GM12878 (cell line): ENCODE measurements around the gene DCDC2C. TPM values are rescaled to one million over a fixed set of nuclear protein-coding genes. Genes with fewer than 3 reads are reported as not detected.

Source experiments
- ATAC-seq: fragments of 200-7000 bp; cut with Tn5 transposase; 3 replicates; pipeline ENCODE4 v1.9.1; 2020; ENCODE audit warnings: mild to moderate bottlenecking, moderate library complexity
- BruUV-seq: library from RNA; stranded (reverse); fragments of 400-500 nt; replicated peaks from 2 replicates; lab custom pipeline; 2021; lab: Mats Ljungman, UMichigan
- CTCF ChIA-PET: fragments of 300-600 bp; sonication (Branson Sonifier 250); formaldehyde crosslinking; extraction: SDS; loops from one replicate; lab custom pipeline; 2021; ENCODE audit warnings: inconsistent platforms; lab: Yijun Ruan, JAX
- POLR2A ChIA-PET: fragments of 350-600 bp; formaldehyde crosslinking; extraction: SDS; loops from one replicate; lab custom pipeline; 2021; ENCODE audit warnings: inconsistent platforms; lab: Charles Lee
- RAD21 ChIA-PET: fragments of 300-600 bp; sonication (Branson Sonifier 250); formaldehyde crosslinking; loops from one replicate; lab custom pipeline; 2023; ENCODE audit warnings: antibody characterized with exemption; ENCODE audit not compliant: unreplicated experiment; lab: Charles Lee
- SMC1A ChIA-PET: fragments of 300-600 bp; sonication (Branson Sonifier 250); formaldehyde crosslinking; loops from one replicate; lab custom pipeline; 2023; ENCODE audit not compliant: unreplicated experiment, uncharacterized antibody; lab: Charles Lee
- DNase-seq: peaks from one replicate; pipeline ENCODE4 v3.0.0-alpha.2; 2011; ENCODE audit warnings: low read depth, low spot score
- FAIRE-seq: peaks from 3 replicates; lab custom pipeline; 2011; peaks lifted over from hg19 to GRCh38; lab: Jason Lieb, UNC
- H2AFZ ChIP-seq: 2 replicates; pipeline ENCODE4 v1.6.0; 2011; ENCODE audit warnings: low read depth, low read length, control low read depth; ENCODE audit not compliant: control insufficient read depth
- H3K27ac ChIP-seq: 2 replicates; pipeline ENCODE4 v1.5.1; 2011; ENCODE audit warnings: control low read depth; ENCODE audit not compliant: control insufficient read depth, insufficient read depth
- H3K27me3 ChIP-seq, 2 experiments: replicated peaks in 1 of 2; 2 replicates each; pipeline versions ENCODE4 v1.6.0 to v1.6.1; 2011; ENCODE audit warnings: low read length in 1 of 2; ENCODE audit not compliant: control insufficient read depth in 2 of 2, insufficient read depth in 2 of 2
- H3K36me3 ChIP-seq, 2 experiments: 2 replicates each; pipeline ENCODE4 v1.5.1; 2011; ENCODE audit warnings: low read length in 1 of 2; ENCODE audit not compliant: control insufficient read depth in 2 of 2, insufficient read depth in 2 of 2
- H3K4me1 ChIP-seq: 2 replicates; pipeline ENCODE4 v1.6.1; 2011; ENCODE audit warnings: mild to moderate bottlenecking, low read length, moderate library complexity, mixed read lengths; ENCODE audit not compliant: control insufficient read depth, insufficient read depth
- H3K4me2 ChIP-seq: 2 replicates; pipeline ENCODE4 v1.6.0; 2011; ENCODE audit warnings: control low read depth; ENCODE audit not compliant: control insufficient read depth, insufficient read depth
- H3K4me3 ChIP-seq: fragments of 200-600 bp; sonication (generic); 2 replicates; pipeline ENCODE4 v1.5.1; 2016
- H3K79me2 ChIP-seq: 2 replicates; pipeline ENCODE4 v1.6.0; 2011; ENCODE audit warnings: low read length; ENCODE audit not compliant: control insufficient read depth, insufficient read depth
- H3K9ac ChIP-seq: 2 replicates; pipeline ENCODE4 v1.8.0; 2011; ENCODE audit warnings: low read length, control low read depth, mixed read lengths; ENCODE audit not compliant: control insufficient read depth, insufficient read depth
- H3K9me3 ChIP-seq: replicated peaks from 3 replicates; pipeline ENCODE4 v1.5.1; 2011; ENCODE audit warnings: mild to moderate bottlenecking, low read length; ENCODE audit not compliant: control insufficient read depth, insufficient read depth
- H4K20me1 ChIP-seq: 2 replicates; pipeline ENCODE4 v1.6.0; 2011; ENCODE audit not compliant: control insufficient read depth, insufficient read depth
- BCL11A ChIP-seq: IDR thresholded peaks from 2 replicates; pipeline ENCODE4 v1.6.1; 2011; ENCODE audit warnings: low read depth, low read length
- BRCA1 ChIP-seq: IDR thresholded peaks from 2 replicates; pipeline ENCODE4 v1.6.1; 2011; ENCODE audit warnings: low read depth, low read length, improper control_type of control experiment
- CREB1 ChIP-seq: IDR thresholded peaks from 2 replicates; pipeline ENCODE4 v1.6.1; 2012; ENCODE audit warnings: low read depth, mild to moderate bottlenecking, inconsistent platforms
- EGR1 ChIP-seq, 2 experiments: IDR thresholded peaks; 1 replicate in 1 of 2; 2 replicates in 1 of 2; pipeline ENCODE4 v1.6.1; 2011 to 2012; ENCODE audit warnings: low read depth in 2 of 2, low read length in 2 of 2, borderline replicate concordance in 1 of 2, mild to moderate bottlenecking in 1 of 2, moderate library complexity in 1 of 2
- ESRRA ChIP-seq: IDR thresholded peaks from 2 replicates; pipeline ENCODE4 v1.6.1; 2012; ENCODE audit warnings: mild to moderate bottlenecking, low read length, improper control_type of control experiment
- IRF4 ChIP-seq: IDR thresholded peaks from 2 replicates; pipeline ENCODE4 v1.6.1; 2011; ENCODE audit warnings: low read depth, low read length
- NFYA ChIP-seq: IDR thresholded peaks from 2 replicates; pipeline ENCODE4 v1.6.1; 2011; ENCODE audit warnings: low read depth, mild to moderate bottlenecking, low read length, improper control_type of control experiment, borderline replicate concordance
- NRF1 ChIP-seq: conservative IDR thresholded peaks from 2 replicates; pipeline ENCODE4 v1.6.1; 2011; ENCODE audit warnings: mild to moderate bottlenecking, low read depth, low read length, improper control_type of control experiment
- PAX5 ChIP-seq: IDR thresholded peaks from 2 replicates; pipeline ENCODE4 v1.6.1; 2011; ENCODE audit warnings: low read depth, low read length, borderline replicate concordance
- PML ChIP-seq: IDR thresholded peaks from 2 replicates; pipeline ENCODE4 v1.6.1; 2012; ENCODE audit warnings: low read length, inconsistent platforms
- POLR2AphosphoS2 ChIP-seq: IDR thresholded peaks from 2 replicates; pipeline ENCODE4 v1.6.1; 2011; ENCODE audit warnings: low read depth, mild to moderate bottlenecking, low read length, improper control_type of control experiment, moderate library complexity
- SPI1 ChIP-seq: IDR thresholded peaks from 2 replicates; pipeline ENCODE4 v1.6.1; 2011; ENCODE audit warnings: low read depth, mild to moderate bottlenecking, low read length, moderate library complexity, borderline replicate concordance; ENCODE audit not compliant: insufficient read depth
- STAT1 ChIP-seq: fragments of 450-650 bp; conservative IDR thresholded peaks from 2 replicates; pipeline ENCODE4 v1.6.1; 2014; ENCODE audit warnings: antibody characterized with exemption, mild to moderate bottlenecking
- TARDBP ChIP-seq: IDR thresholded peaks from 2 replicates; pipeline ENCODE4 v1.6.1; 2016; ENCODE audit warnings: borderline replicate concordance
- YY1 ChIP-seq: IDR thresholded peaks from 2 replicates; pipeline ENCODE4 v1.6.1; 2011; ENCODE audit warnings: low read depth, mild to moderate bottlenecking, low read length
- WGBS: methylation state at CpG from one replicate; pipeline ENCODE4 v1.1.6; 2016; ENCODE audit warnings: low lambda C conversion rate; ENCODE audit not compliant: insufficient replicate concordance, insufficient coverage; ENCODE audit errors: missing lambda C conversion rate; 5-methylcytosine and 5-hydroxymethylcytosine counted together
- in situ Hi-C: fragments of 300-500 bp; cut with MboI; formaldehyde crosslinking; loops from 9 replicates; pipeline ENCODE4 v1.14.3; 2018; ENCODE audit warnings: mixed read lengths
- intact Hi-C: fragments of 100-400 bp; cut with micrococcal nuclease; formaldehyde crosslinking; loops from one replicate; pipeline ENCODE4 v1.14.2; 2022; ENCODE audit not compliant: unreplicated experiment
- polyA plus RNA-seq, 11 experiments: library from polyadenylated mRNA; depleted of rRNA in 4 of 11; unstranded in 6 of 11; stranded (reverse) in 5 of 11; fragments of >200 nt; fragmentation: Nextera tagmentation in 4 of 11; fragmentation: Illumina TruSeq in 1 of 11; extraction: Ambion mirVana in 4 of 11; extraction: Trizol in 1 of 11; gene quantifications; 1 replicate in 1 of 11; 2 replicates in 10 of 11; pipeline versions ENCODE4 v1.2.1 to v1.2.3, GENCODE V29; 2011 to 2016; ENCODE audit warnings: inconsistent platforms in 2 of 11, missing spikeins in 2 of 11, low read depth in 1 of 11
- total RNA-seq, 4 experiments: library from RNA; depleted of rRNA in 3 of 4; stranded (reverse); fragments of >200 nt in 3 of 4; fragmentation: Illumina TruSeq in 1 of 4; extraction: Trizol in 1 of 4; gene quantifications; 2 replicates each; pipeline versions ENCODE4 v1.2.1 to v1.2.3, GENCODE V29; 2013 to 2021

The DCDC2C gene
- total and polyA plus RNA-seq, 10 of the 15 experiments (the other 5 are each of a cell fraction or from before 2014, with no cell fraction given), result not detected

- no peak for TF ChIP-seq NFYA
- no peak for TF ChIP-seq YY1
- TF ChIP-seq BRCA1, result no peak
- no peak for TF ChIP-seq EGR1 (IDR thresholded peaks at IDR 0.05; ENCODE audit: borderline replicate concordance in 1 of 2, low read depth in 2 of 2, low read length in 2 of 2)
Observed at GRCh38 chr2:3703236-3703756, at the start of gene DCDC2C (continued).

- SMC1A ChIA-PET, result interaction anchor here (1.5 to 4.2 kb wide), 2 partner anchors 134 to 231 kb away, joined by 3 to 19 read pairs; partner anchors contain the start of gene ADI1
- in situ Hi-C loops, result loop anchor here (5.0 kb wide), 1 partner anchor 97 kb away; the partner anchor contains the start of gene RNASEH1
- intact Hi-C loops, result loop anchor here (5.0 to 10.0 kb wide), 2 partner anchors 352 to 429 kb away; no protein-coding TSS in a partner anchor
- 90% methylated on average over 10 of the region's 10 CpGs for WGBS
- Histone ChIP-seq H3K27me3 (no peaks in the 10 kb centered on the region), H3K4me1 (peaks cover 15% of the 10 kb centered on the region), H3K4me3 (no peak overlapping the region), H3K79me2 (no peaks in the 10 kb centered on the region), H3K9me3 (no peaks in the 10 kb centered on the region; the same call in 2 of the 3 replicates), H3K4me2 (no peak overlapping the region), H4K20me1 (no peaks in the 10 kb centered on the region), H3K9ac (no peak overlapping the region), H3K27ac (no peak overlapping the region), H3K36me3 (no peaks in the 10 kb centered on the region), H2AFZ (no peak overlapping the region)
- no peak for ATAC-seq
- POLR2A ChIA-PET, result no interaction called here
- CTCF ChIA-PET, result interaction anchor here (4.9 kb wide), 1 partner anchor 231 kb away, joined by 43 read pairs; no protein-coding TSS in a partner anchor
- no TSS peak for BruUV-seq
- no peak for FAIRE-seq
- TF ChIP-seq TARDBP (no peak), CREB1 (no peak), BCL11A (no peak), NFYA (no peak), PAX5 (no peak), IRF4 (no peak), PML (no peak), ESRRA (no peak), STAT1 (no peak), SPI1 (no peak), POLR2AphosphoS2 (no peak), NRF1 (no peak)
- RAD21 ChIA-PET, result interaction anchor here (2.6 to 2.7 kb wide), 2 partner anchors 231 to 275 kb away, joined by 9 read pairs; partner anchors contain the start of genes EIPR1 and TRAPPC12
- DNase-seq, result no peak
Observed at GRCh38 chr2:3654011-3654410, 49.4 kb upstream of the DCDC2C start.
